Rectal smooth muscle tissue (tissue), 1 donor: ENCODE data around the gene ABHD10.

ENCODE experiments used
- H3K27ac ChIP-seq: one replicate; pipeline ENCODE4 v1.7.0; 2013; ENCODE audit warnings: low read depth, low read length, inconsistent platforms
- H3K27me3 ChIP-seq: one replicate; pipeline ENCODE4 v1.7.0; 2013; ENCODE audit warnings: low read length; ENCODE audit not compliant: control insufficient read depth, insufficient read depth
- H3K36me3 ChIP-seq: one replicate; pipeline ENCODE4 v1.7.0; 2013; ENCODE audit warnings: low read length; ENCODE audit not compliant: control insufficient read depth, insufficient read depth
- H3K4me1 ChIP-seq: one replicate; pipeline ENCODE4 v1.7.0; 2013; ENCODE audit warnings: low read length; ENCODE audit not compliant: control insufficient read depth, insufficient read depth
- H3K4me3 ChIP-seq: one replicate; pipeline ENCODE4 v1.7.0; 2013; ENCODE audit warnings: low read length
- H3K9ac ChIP-seq: one replicate; pipeline ENCODE4 v1.7.0; 2013; ENCODE audit warnings: low read length

ABHD10 gene

DNA sequence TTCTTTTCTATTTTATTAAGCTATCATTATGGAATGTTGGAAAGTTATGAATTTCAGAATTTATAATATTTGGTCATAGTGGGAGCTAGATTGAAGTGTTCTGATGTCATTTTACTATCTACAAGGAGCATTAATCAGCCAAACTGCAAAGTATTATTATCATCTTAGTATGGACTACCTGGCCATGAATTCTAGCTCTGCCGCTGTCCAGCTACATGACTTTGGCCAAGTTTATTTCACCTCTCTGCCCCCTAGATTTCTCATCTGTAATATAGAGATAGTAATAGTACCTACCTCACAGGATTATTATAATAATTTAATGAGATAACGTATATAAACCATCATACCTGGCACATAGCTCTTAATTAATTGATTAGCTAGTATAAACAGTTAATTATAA lies 27.8 kb upstream of the ABHD10 start:
- H3K4me1 ChIP-seq = peaks cover 4% of the 10 kb centered on the region
- no peak overlapping the region for H3K9ac ChIP-seq
- H3K27me3 ChIP-seq = no peaks in the 10 kb centered on the region
- H3K4me3 ChIP-seq = no peak overlapping the region
- H3K36me3 ChIP-seq = no peaks in the 10 kb centered on the region
- no peak overlapping the region for H3K27ac ChIP-seq

DNA sequence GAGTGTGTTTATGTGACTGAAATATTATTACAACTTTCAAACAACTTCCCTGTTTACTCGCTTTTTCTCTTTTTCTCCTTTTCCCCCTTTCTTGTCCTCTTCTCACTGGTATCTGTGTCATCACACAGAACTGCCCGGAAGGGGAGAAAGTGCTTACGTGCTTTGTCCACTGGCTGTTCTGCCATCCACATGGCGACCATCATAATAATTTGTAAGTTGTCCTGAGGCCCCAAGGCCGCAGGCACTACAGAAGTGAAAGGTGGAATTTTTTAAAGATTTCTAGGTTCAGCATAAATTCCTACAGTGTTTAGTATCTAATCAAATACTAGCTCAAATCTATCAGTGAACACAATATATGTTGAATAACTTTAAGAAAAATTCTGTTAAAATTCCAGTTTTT lies 26.7 kb upstream of the ABHD10 start:
- H3K4me3 ChIP-seq = no peak overlapping the region
- H3K27ac ChIP-seq = no peak overlapping the region
- H3K4me1 ChIP-seq = no peaks in the 10 kb centered on the region
- H3K27me3 ChIP-seq = no peaks in the 10 kb centered on the region
- H3K36me3 ChIP-seq = no peaks in the 10 kb centered on the region
- no peak overlapping the region for H3K9ac ChIP-seq

DNA sequence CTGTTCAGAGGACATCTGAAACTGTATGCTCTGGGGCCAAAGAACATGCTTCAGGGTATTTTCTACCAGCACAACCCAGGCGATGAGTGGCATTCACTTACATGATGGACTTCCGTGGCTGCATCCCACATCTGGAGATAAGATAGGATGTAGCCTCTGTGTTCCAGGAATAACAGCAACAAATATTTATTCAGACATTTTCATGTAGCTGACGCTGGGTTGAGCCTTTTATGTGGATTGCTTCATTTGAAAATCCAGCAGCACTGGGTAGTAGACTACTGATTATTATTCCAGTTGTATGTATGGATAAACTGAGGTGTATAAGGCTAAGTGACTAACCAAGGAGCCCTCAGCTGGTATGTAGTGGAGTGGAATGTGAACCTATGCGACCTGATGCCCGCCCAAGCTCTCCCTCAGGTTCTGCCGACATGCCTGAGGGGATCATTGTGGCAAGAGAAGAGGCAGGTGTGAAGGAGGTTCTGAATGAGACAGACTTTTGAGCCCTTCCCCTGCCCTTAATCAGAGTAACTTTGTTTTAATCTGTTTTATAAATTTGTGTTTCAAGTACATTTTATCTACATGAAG lies 25.9 kb upstream of the ABHD10 start:
- no peak overlapping the region for H3K4me3 ChIP-seq
- H3K27ac ChIP-seq = no peak overlapping the region
- no peaks in the 10 kb centered on the region for H3K4me1 ChIP-seq
- H3K27me3 ChIP-seq = no peaks in the 10 kb centered on the region
- H3K36me3 ChIP-seq = no peaks in the 10 kb centered on the region
- no peak overlapping the region for H3K9ac ChIP-seq

DNA sequence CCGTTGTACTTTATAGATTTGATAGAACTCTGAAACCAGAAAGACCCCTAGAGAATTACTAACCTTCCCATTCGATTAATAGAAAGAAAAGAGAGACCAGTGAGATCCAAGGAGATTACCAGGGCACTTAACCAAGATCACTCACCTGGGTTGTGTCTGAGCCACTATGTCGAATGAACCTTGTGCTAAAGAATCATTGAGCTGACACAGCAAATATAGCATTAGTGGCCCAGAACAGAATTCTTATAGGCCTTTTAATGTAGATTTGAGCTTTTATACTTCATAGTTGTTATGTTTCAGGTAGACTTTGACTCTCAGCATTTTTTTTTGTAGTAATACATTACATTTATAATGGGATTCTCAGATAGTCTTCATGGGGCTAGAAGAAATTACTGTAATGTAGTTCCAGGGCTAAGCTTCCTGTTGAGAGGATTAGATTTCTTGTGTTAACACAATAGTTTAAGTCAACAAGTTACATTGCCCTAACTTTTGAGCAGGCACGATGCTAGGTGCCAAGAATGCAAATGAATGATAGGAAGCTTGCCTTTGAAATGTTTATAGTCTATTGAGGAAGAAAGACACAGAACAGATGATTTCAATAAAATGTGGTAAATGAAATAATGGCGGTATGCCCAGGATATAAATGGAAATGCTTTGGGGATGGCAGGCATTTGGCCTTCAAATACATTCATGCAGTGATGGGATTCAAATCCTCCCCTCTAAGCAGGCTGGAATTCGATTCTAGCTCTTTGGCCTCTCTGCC lies 24.4 kb upstream of the ABHD10 start:
- Histone ChIP-seq H3K27ac (no peak overlapping the region), H3K4me3 (no peak overlapping the region), H3K4me1 (no peaks in the 10 kb centered on the region), H3K27me3 (no peaks in the 10 kb centered on the region), H3K9ac (no peak overlapping the region), H3K36me3 (no peaks in the 10 kb centered on the region)

DNA sequence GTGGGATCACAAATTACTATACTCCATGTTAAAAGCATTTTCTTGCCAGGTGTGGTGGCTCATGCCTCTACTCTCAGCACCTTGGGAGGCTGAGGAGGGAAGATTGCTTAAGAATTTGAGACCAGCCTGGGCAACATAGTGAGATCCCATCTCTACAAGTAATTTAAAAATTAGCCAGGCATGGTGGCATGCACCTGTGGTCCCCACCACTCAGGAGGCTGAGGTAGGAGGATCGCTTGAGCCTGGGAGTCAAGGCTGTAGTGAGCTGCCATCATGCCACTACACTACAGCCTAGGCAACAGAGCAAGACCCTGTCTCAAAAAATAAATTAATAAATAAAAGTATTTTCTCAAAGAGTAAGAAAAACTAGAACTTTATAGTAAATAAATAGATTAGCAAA lies 22.9 kb upstream of the ABHD10 start:
- no peak overlapping the region for H3K27ac ChIP-seq
- H3K36me3 ChIP-seq = no peaks in the 10 kb centered on the region
- no peaks in the 10 kb centered on the region for H3K4me1 ChIP-seq
- H3K27me3 ChIP-seq = no peaks in the 10 kb centered on the region
- no peak overlapping the region for H3K9ac ChIP-seq
- H3K4me3 ChIP-seq = no peak overlapping the region

DNA sequence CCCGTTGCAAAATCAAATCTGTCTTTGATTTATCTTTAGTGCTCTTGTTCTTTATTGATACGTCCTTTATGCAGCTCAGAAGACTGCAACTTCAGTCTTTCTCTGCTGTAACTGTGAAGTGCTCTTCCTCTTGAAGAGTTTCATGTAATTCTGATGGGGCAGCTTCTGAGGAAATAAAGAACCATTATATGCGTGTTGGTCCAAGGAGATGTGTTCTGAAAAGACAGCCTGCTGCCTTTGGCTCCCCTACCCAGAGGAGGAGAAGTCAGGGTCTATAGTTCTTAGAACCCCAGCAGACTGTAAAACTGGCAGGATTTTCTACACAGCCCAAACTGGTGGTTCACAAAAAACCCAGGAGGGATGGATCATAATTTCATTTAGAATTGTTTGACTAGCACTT lies 22.4 kb upstream of the ABHD10 start:
- Histone ChIP-seq H3K27ac (no peak overlapping the region), H3K9ac (no peak overlapping the region), H3K27me3 (no peaks in the 10 kb centered on the region), H3K4me3 (no peak overlapping the region), H3K4me1 (no peaks in the 10 kb centered on the region), H3K36me3 (no peaks in the 10 kb centered on the region)

DNA sequence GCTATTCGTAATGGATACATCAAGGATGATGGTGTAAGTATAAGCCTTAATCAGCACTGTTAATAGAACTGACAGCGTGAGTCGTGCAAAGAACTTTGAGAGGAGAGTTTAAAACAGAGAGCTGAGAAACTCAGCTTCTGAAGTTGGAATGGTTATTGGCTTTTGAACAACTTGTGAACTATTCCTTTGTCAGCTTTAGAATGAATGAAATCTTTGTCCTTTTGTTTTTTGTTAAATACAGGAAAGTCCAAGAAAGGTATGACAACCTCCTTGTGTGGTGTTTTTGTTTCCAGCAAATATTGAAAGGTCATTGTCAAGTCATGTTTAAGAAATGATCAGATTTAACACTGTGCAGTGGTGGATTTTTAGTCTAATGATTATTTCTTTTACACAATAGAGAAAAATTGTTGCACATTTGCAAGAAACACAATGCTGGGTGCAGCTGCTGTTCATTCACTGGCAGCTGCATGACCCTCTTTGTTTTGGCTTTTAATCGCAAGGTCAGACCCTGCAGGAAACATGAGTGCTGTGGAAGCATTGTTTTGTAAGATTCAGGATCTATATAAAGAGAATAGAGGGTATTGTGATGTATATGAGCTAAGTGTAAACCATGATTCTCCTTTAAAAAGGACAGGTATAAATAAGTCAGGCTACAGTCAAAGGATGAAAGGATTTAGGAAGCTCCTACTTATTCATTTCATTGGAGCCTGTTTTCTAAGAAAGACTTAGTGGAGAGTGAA lies 21.7 kb upstream of the ABHD10 start:
- Histone ChIP-seq H3K4me1 (no peaks in the 10 kb centered on the region), H3K27ac (no peak overlapping the region), H3K4me3 (no peak overlapping the region), H3K9ac (no peak overlapping the region), H3K36me3 (no peaks in the 10 kb centered on the region), H3K27me3 (no peaks in the 10 kb centered on the region)

DNA sequence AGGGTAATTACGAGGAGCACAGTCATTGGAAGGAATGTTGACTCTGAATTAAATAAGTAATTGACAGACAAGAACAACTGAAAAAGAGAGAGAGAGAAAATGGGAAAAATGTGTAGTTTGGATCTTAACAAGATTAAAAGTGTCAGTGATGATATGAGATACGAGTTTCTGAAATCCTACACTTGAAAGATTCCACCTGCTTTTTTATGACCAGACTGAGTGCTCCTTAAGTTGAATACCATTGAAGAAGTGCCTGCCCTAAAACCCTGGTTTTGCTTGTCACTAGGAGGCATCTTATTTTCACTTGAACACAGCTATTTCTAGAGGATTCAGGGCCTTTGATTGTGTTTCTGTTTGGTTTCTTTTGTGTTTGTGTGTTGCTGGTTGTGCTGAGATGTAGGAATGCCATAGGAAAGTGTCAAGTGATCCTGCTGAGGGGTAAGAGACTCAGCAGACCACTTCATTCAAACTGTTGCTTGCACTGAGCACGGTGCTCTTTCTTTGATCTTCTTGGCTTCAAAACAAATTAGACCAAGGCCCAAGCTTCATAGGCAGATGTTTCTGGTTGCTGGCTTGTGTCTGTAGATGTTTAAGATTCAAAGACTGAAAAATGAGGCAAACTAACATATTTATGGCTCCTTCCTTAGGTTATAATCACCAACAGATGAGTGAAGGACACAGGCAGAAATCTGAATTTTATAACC lies 17.2 kb upstream of the ABHD10 start:
- no peak overlapping the region for H3K9ac ChIP-seq
- H3K36me3 ChIP-seq = no peaks in the 10 kb centered on the region
- H3K27ac ChIP-seq = no peak overlapping the region
- no peak overlapping the region for H3K4me3 ChIP-seq
- no peaks in the 10 kb centered on the region for H3K4me1 ChIP-seq
- H3K27me3 ChIP-seq = no peaks in the 10 kb centered on the region

DNA sequence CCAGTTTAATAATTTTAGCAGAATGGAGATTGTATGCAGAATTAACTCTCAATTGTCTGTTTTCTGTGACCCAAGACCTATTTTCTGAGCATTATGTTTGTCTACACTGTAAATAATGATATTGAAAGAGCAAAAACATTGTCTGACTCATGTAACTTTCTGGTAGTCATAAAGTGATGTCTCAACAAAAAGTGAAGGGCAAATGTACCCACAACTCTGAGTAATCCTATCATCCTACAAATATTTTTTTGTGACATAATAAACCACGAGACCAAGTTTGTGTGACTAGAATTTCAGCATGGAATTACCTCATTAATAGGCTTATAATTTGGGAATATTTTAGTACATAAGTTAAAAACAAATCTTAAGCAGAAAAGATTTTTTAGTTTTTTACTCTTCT lies 15.4 kb upstream of the ABHD10 start:
- Histone ChIP-seq H3K36me3 (no peaks in the 10 kb centered on the region), H3K27me3 (no peaks in the 10 kb centered on the region), H3K9ac (no peak overlapping the region), H3K4me3 (no peak overlapping the region), H3K4me1 (no peaks in the 10 kb centered on the region), H3K27ac (no peak overlapping the region)

DNA sequence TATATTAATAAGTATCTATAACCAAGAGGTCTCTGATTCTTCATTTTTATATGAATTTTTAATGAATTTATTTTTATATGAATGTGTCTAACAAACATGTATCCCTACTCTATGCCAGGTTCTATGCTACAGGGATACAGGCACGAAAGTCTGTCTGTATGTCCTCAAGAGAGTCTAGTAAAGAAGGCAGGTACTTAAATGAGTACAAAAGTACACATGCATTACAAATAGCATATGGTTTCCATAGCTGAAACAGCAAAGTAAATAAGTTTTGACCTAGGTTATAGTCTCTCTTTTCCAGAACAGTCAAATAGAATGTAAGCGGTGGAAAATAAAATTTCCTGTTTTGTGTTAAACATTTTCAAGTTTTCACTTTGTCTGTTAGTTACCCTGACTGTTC lies 13.3 kb upstream of the ABHD10 start:
- no peaks in the 10 kb centered on the region for H3K4me1 ChIP-seq
- H3K36me3 ChIP-seq = no peaks in the 10 kb centered on the region
- no peak overlapping the region for H3K27ac ChIP-seq

DNA sequence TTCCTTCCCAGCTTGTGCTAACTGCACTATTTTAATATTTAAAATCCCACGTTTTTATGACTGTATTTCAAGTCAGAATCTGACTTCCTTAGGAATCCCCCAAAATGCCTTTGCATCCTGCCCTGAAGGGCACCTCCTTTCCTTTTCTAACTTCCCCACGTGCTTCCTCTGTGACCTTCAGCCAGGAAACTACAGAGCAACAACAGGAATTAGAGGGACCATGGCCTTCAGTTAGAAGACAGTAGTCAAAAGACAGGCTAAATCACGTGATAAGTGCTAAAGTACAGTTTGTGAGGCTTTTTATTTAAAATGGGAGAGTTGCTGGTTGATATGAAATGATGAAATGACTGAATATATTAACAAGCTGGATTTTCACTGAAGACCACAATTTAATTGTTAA lies 11.8 kb upstream of the ABHD10 start:
- H3K27me3 ChIP-seq = no peaks in the 10 kb centered on the region
- H3K9ac ChIP-seq = no peak overlapping the region
- no peaks in the 10 kb centered on the region for H3K36me3 ChIP-seq
- H3K27ac ChIP-seq = no peak overlapping the region
- no peaks in the 10 kb centered on the region for H3K4me1 ChIP-seq
- H3K4me3 ChIP-seq = no peak overlapping the region

More for the DNA sequence above, 13.3 kb upstream of the ABHD10 start:
- Histone ChIP-seq H3K9ac (no peak overlapping the region), H3K4me3 (no peak overlapping the region), H3K27me3 (no peaks in the 10 kb centered on the region)

DNA sequence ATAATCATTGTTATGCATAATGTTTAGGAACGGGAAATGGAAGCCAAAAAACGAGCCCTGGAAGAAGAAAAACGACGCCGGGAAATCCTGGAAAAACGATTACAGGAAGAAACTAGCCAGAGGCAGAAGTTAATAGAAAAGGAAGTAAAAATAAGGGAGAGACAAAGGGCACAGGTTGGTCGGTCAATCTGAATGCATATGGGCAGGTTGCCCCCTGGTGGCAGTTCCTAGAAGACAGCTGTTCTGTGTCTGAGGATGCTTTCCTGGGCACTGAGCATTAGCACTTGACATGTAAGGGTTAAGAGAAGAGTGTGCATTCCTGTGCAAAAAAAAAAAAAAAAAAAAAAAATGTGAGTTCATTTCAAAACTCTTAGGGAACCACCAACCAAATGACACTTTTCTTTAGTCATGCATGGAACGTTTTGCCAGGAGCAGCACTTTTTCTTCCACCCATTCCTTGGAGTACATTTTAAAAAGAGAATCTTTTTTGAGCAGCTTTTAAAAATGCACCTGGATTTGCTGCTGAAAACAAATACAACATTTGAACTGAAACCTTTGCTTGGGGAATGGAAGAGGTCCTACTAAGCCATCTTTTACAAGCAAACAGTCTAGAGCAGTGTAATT lies 11.1 kb upstream of the ABHD10 start:
- H3K9ac ChIP-seq = no peak overlapping the region
- H3K4me3 ChIP-seq = no peak overlapping the region
- H3K27ac ChIP-seq = no peak overlapping the region

More for the DNA sequence above, 11.1 kb upstream of the ABHD10 start:
- no peaks in the 10 kb centered on the region for H3K4me1 ChIP-seq
- no peaks in the 10 kb centered on the region for H3K27me3 ChIP-seq
- no peaks in the 10 kb centered on the region for H3K36me3 ChIP-seq
